ENCODE measurements around the gene SLC5A9.
"Not testable (repeated sequence)": the region's sequence is repeated elsewhere in the genome, so short reads cannot be mapped to it uniquely, and the experiment has no call there.

- not testable (repeated sequence) for TF ChIP-seq TAF1 (IDR thresholded peaks at IDR 0.05; ENCODE audit: borderline replicate concordance, low read depth, low read length); POLR2AphosphoS5 (IDR thresholded peaks at IDR 0.05; ENCODE audit: low read depth, low read length); POLR2A (IDR thresholded peaks at IDR 0.05; ENCODE audit: low read depth, low read length)
These were observed 59.8 kb downstream of the SLC5A9 start for GRCh38 chr1:48282329-48282728.
